Astrocyte (in vitro differentiated cells and primary cell): Measurements from ENCODE around the gene ISCU. TPM values are rescaled to one million over a fixed set of nuclear protein-coding genes. Genes with fewer than 3 reads are reported as not detected.
A peak's percentile ranks its signal among the peaks of the same experiment; 100 is the strongest.

ENCODE experiments used
- DNase-seq: peaks from one replicate; pipeline ENCODE4 v3.0.0-alpha.2; 2010; ENCODE audit warnings: low read depth
- FAIRE-seq: peaks from 2 replicates; lab custom pipeline; 2011; peaks lifted over from hg19 to GRCh38; lab: Jason Lieb, UNC
- H2AFZ ChIP-seq: 2 replicates; pipeline ENCODE4 v1.6.0; 2012; ENCODE audit warnings: low read depth, low read length, inconsistent platforms
- H3K27ac ChIP-seq: 2 replicates; pipeline ENCODE4 v1.5.1; 2011; ENCODE audit warnings: low read depth, low read length, inconsistent platforms
- H3K27me3 ChIP-seq: 2 replicates; pipeline ENCODE4 v1.6.0; 2011; ENCODE audit warnings: low read length, inconsistent platforms; ENCODE audit not compliant: insufficient read depth
- H3K36me3 ChIP-seq: 2 replicates; pipeline ENCODE4 v1.5.1; 2011; ENCODE audit warnings: low read length, inconsistent platforms; ENCODE audit not compliant: insufficient read depth
- H3K4me1 ChIP-seq: 2 replicates; pipeline ENCODE4 v1.5.1; 2011; ENCODE audit warnings: low read length, inconsistent platforms; ENCODE audit not compliant: insufficient read depth
- H3K4me2 ChIP-seq: 2 replicates; pipeline ENCODE4 v1.6.0; 2012; ENCODE audit warnings: low read length, inconsistent platforms
- H3K4me3 ChIP-seq: 2 replicates; pipeline ENCODE4 v1.5.1; 2011; ENCODE audit warnings: low read depth, mild to moderate bottlenecking, low read length, inconsistent platforms; ENCODE audit not compliant: insufficient read depth
- H3K79me2 ChIP-seq: 2 replicates; pipeline ENCODE4 v1.6.0; 2012; ENCODE audit warnings: mild to moderate bottlenecking, low read length, inconsistent platforms; ENCODE audit not compliant: insufficient read depth
- H3K9ac ChIP-seq: 2 replicates; pipeline ENCODE4 v1.6.0; 2012; ENCODE audit warnings: mild to moderate bottlenecking, low read length, inconsistent platforms
- H3K9me3 ChIP-seq: 2 replicates; pipeline ENCODE4 v1.5.1; 2012; ENCODE audit warnings: low read depth, mild to moderate bottlenecking, low read length, inconsistent platforms; ENCODE audit not compliant: insufficient read depth
- H4K20me1 ChIP-seq: 2 replicates; pipeline ENCODE4 v1.6.0; 2012; ENCODE audit warnings: low read length, inconsistent platforms; ENCODE audit not compliant: insufficient read depth
- H3K27ac Mint-ChIP-seq: one replicate; pipeline ENCODE4 v1.8.0; 2021; ENCODE audit warnings: mild to moderate bottlenecking, mixed read lengths; ENCODE audit not compliant: unreplicated experiment
- H3K27me3 Mint-ChIP-seq: one replicate; pipeline ENCODE4 v1.8.0; 2021; ENCODE audit warnings: low read depth, mixed read lengths; ENCODE audit not compliant: unreplicated experiment
- H3K36me3 Mint-ChIP-seq: one replicate; pipeline ENCODE4 v1.8.0; 2021; ENCODE audit warnings: low read depth, mixed read lengths; ENCODE audit not compliant: unreplicated experiment
- H3K4me1 Mint-ChIP-seq: one replicate; pipeline ENCODE4 v1.8.0; 2021; ENCODE audit warnings: low read depth, mixed read lengths; ENCODE audit not compliant: unreplicated experiment
- H3K4me3 Mint-ChIP-seq: one replicate; pipeline ENCODE4 v1.8.0; 2021; ENCODE audit warnings: mild to moderate bottlenecking, moderate library complexity, mixed read lengths; ENCODE audit not compliant: unreplicated experiment
- H3K9me3 Mint-ChIP-seq: one replicate; pipeline ENCODE4 v1.8.0; 2021; ENCODE audit warnings: mild to moderate bottlenecking, mixed read lengths; ENCODE audit not compliant: unreplicated experiment
- CTCF ChIP-seq: IDR thresholded peaks from 2 replicates; pipeline ENCODE4 v1.5.1; 2011; ENCODE audit warnings: low read depth, mild to moderate bottlenecking, inconsistent platforms, low read length, moderate library complexity; ENCODE audit not compliant: insufficient read depth
- EZH2 ChIP-seq: IDR thresholded peaks from 2 replicates; pipeline ENCODE4 v1.6.1; 2012; ENCODE audit warnings: mild to moderate bottlenecking, low read length, inconsistent platforms; ENCODE audit not compliant: insufficient read depth
- total RNA-seq: library from RNA; stranded (reverse); gene quantifications from 2 replicates; pipeline ENCODE4 v1.2.1, GENCODE V29; 2021

ISCU gene
- total RNA-seq, 1 donor from 2014 or later: 124 TPM

- H3K27ac ChIP-seq: no peak overlapping the region
- no peaks in the 10 kb centered on the region for H3K9me3 ChIP-seq
- peaks cover 13% of the 10 kb centered on the region for H3K79me2 ChIP-seq
- DNase-seq (no peak), FAIRE-seq (no peak)
- Mint-ChIP-seq H3K9me3 (no peaks in the 10 kb centered on the region), H3K27ac (no peak overlapping the region), H3K27me3 (no peaks in the 10 kb centered on the region), H3K4me3 (no peak overlapping the region), H3K4me1 (peaks cover 19% of the 10 kb centered on the region), H3K36me3 (peaks cover 32% of the 10 kb centered on the region)
- H3K4me3 ChIP-seq: no peak overlapping the region
- no peaks in the 10 kb centered on the region for H3K27me3 ChIP-seq
- TF ChIP-seq CTCF (no peak), EZH2 (no peak)
- H4K20me1 ChIP-seq: peaks cover 70% of the 10 kb centered on the region
- no peak overlapping the region for H3K4me2 ChIP-seq
- H3K9ac ChIP-seq: no peak overlapping the region
- peaks cover 10% of the 10 kb centered on the region for H3K4me1 ChIP-seq
- H2AFZ ChIP-seq: no peak overlapping the region
- peaks cover 72% of the 10 kb centered on the region for H3K36me3 ChIP-seq
Measured at GRCh38 chr12:108523365-108523764, 39.0 kb upstream of the ISCU start.

- no peak for TF ChIP-seq CTCF
- TF ChIP-seq EZH2: no peak
- peak; percentile 47 for FAIRE-seq
Measured at GRCh38 chr12:108525681-108526080, 36.7 kb upstream of the ISCU start.

GRCh38 chr12:108526482-108527165 lies 35.8 kb upstream of the ISCU start:
- H3K36me3 Mint-ChIP-seq: peaks cover 34% of the 10 kb centered on the region
- H2AFZ ChIP-seq: no peak overlapping the region
- FAIRE-seq: no peak
- no peak overlapping the region for H3K4me3 ChIP-seq
- peaks cover 50% of the 10 kb centered on the region for H4K20me1 ChIP-seq
- no peaks in the 10 kb centered on the region for H3K27me3 Mint-ChIP-seq
- no peaks in the 10 kb centered on the region for H3K9me3 Mint-ChIP-seq
- no peak overlapping the region for H3K9ac ChIP-seq
- peaks cover 19% of the 10 kb centered on the region for H3K4me1 Mint-ChIP-seq
- H3K27ac Mint-ChIP-seq: peak overlapping the region; percentile 77
- H3K27ac ChIP-seq: no peak overlapping the region
- H3K27me3 ChIP-seq: no peaks in the 10 kb centered on the region
- H3K4me3 Mint-ChIP-seq: no peak overlapping the region
- H3K4me2 ChIP-seq: no peak overlapping the region
- H3K79me2 ChIP-seq: no peaks in the 10 kb centered on the region
- peaks cover 10% of the 10 kb centered on the region for H3K4me1 ChIP-seq
- no peaks in the 10 kb centered on the region for H3K9me3 ChIP-seq
- H3K36me3 ChIP-seq: peaks cover 68% of the 10 kb centered on the region
- peak; percentile 38 for DNase-seq
- TF ChIP-seq EZH2: no peak
- TF ChIP-seq CTCF: peak; percentile 23

More at GRCh38 chr12:108525681-108526080, 36.7 kb upstream of the ISCU start:
- Histone ChIP-seq H2AFZ (no peak overlapping the region), H3K4me3 (no peak overlapping the region), H3K36me3 (peaks cover 67% of the 10 kb centered on the region), H3K79me2 (no peaks in the 10 kb centered on the region), H3K9me3 (no peaks in the 10 kb centered on the region), H4K20me1 (peaks cover 56% of the 10 kb centered on the region), H3K4me1 (peaks cover 10% of the 10 kb centered on the region), H3K27me3 (no peaks in the 10 kb centered on the region), H3K9ac (no peak overlapping the region), H3K4me2 (no peak overlapping the region), H3K27ac (peak overlapping the region; percentile 53)
- Mint-ChIP-seq H3K27me3 (no peaks in the 10 kb centered on the region), H3K9me3 (no peaks in the 10 kb centered on the region), H3K4me1 (peaks cover 19% of the 10 kb centered on the region), H3K4me3 (no peak overlapping the region), H3K27ac (peak overlapping the region; percentile 30), H3K36me3 (peaks cover 36% of the 10 kb centered on the region)
- peak; percentile 47 for DNase-seq
